KG1 (cell line): ENCODE data around the gene CAMK2G.
A peak's percentile ranks its signal among the peaks of the same experiment; 100 is the strongest.

Source experiments
- DNase-seq: peaks from one replicate; lab custom pipeline; 2025; lab: John Stamatoyannopoulos, UW

Gene CAMK2G

DNA sequence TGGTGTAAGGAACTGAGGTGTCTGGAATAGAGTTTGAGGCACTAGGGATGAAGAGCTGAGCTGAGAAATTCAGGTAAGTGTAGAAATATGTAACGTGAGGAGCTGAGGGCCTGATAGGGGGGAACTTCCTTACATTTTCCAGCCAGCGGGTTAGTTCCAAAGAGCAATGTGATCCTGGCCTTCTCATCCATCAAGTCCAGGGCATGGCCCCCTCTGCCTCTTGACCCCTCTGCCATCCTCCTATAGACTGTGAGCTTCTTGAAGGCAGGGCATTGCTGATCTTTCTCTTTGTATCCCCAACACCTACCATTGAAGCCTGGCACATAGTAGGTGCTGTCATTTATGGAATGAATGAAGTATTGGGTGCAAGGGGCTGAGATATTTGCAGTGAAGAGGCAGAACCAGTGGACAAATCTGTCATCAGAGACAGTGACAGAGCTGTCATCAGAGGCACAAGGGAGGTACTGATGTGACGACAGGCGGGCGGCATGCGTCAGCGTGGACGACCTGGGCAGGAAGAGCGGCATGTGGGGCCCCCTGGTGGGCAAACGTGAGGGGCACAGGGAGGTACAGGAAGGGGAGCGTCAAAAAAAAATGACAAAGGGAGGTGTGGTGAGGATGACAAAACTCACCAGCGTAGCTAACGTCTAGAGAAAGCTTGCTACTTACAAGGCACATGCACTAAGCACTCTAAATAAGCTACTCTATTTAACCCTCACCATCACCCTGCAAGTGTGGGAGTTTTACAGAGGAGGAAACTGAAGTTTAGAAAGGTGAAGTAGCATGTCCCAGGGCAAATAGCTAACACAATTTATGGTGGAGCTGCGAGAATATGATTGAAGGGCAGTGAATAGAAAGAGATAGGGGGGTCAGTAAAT lies 5.2 kb upstream of the CAMK2G start:
- DNase-seq: peak; percentile 83

DNA sequence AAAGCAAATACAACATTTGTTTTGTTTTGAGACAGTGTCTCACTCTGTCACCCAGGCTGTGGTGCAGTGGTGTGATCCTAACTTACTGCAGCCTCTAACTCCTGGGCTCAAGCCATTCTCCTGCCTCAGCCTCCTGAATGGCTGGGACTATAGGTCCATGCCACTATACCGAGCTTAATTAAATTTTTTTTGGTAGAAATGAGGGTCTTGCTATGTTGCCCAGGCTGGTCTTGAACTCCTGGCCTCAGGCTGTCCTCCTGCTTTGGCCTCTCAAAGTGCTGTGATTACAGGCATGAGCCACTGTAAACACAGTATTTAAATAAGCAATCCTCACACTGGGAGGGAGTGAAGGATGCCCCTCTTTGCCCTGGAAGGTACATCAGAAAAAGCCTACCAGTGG lies 4.0 kb upstream of the CAMK2G start:
- DNase-seq: no peak

DNA sequence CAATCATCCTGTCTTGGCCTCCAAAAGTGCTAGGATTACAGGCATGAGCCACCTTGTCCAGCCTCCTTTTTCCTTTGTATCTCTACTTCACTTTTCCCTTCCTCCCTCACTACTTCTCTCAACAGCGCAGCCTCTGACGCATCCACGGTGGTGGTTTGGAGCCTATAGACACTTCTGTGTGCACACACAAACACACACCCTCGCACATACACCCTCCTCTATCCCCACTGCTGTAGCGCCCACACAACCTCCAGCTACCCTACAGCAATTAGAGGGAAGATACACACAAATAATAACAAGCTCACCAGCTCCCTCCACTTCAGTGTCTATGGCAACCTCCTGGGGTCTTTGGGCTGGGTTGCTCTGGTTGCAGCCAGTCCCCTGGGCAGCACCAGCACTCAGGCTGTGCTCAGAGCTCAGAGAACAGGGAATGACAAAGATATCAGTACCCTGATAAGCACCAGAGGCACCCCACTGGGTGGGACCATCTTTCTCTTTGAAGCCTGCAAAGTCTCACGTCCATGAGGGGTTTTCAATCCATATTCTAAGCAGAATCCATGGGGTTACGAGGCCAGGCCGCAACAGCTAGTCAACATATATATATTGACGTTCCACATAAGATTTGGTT lies 3.3 kb upstream of the CAMK2G start:
- DNase-seq: no peak

DNA sequence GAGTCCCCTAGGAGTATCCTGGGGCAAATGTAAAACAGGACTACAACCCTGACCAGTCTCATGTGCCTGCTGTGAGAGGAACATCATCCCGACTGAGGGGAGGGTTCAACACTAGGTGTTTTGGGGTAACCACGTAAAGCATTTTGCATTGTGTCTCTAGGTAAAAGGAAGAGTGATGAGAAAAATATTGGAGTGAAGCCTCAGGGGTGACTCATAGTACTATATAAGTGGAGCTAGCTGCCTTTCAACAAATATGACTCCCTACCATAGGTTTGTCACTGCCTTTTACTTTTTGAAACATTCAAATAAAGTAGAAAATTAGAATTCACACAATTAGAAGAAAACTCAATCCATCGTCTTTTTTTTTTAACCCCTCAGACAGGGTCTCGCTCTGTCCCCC lies 2.6 kb upstream of the CAMK2G start:
- DNase-seq: no peak

DNA sequence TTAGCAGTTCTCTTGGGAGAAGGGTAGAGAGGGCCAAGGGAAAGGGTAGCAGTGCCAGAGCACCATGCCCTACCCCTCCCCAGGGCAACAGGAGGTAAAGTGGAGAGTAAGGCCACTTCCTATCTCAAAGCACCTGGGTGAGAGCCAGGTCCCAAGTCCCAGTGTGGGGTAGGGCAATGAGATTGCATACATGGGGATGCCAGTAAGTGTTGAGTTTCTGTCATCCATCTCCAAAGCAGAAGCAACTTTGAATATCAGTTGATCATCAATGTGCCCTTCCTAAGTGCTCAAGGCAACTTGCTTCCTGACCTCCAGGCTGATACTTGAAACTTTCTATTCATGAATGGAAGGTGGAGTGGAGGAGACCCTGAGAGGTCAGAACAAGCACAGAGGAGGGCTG lies 2.2 kb upstream of the CAMK2G start:
- DNase-seq: no peak

DNA sequence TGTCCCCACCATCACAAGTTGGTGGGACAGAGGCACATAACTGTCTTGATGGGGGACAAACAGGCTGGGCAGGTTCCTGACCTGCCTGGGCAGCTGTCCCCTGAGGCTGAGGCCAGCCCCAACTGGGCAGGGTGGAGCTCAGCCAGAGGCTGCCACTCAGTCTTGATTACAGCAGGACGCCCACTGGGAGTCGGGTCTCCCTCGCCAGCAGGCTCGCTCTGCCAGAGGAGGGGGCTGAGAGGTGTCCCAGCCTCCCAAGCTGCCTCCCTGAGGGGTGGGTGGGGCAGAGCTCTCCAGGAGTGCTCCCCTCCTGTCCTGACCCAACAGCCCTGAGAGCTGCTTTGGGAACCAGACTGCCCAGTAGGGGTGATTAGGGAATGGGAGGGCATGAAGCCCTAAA lies 1.8 kb upstream of the CAMK2G start:
- no peak for DNase-seq

DNA sequence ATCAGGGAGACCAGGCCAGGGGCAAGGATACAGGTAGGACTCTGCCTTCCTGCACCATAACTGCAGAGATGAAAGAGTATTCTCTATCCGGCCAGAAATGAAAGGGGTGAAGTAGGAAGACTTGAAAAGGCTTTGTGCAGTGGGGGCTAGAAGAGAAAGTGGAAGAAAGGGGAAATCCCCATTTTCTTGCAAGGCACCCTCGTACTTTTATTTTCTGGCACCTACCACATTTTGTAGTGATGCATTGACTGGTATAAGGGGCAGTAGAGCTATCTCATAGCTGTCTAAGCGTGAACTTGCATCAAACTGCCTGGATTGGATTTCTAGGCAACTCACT lies 752 bp upstream of the CAMK2G start:
- DNase-seq: no peak

DNA sequence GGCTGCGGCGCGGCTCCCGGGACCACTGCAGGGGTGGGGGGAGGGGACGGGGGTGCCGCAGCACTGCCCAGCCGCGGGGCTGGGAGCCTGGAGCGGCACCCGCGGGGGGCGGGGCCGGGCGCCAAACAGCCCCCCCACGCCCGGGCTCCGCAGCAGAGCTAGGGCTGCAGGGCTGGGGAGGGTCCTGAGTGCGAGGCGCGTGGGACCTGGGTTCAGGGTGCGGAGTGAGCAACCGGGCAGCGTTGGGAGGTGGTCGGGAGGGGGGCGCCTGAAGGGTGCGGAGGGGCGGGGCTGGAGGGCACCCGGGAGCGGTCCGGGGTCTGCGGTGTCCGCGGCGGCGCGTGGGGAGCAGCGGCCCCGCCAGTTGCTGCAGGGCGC lies 528 bp downstream of the CAMK2G start:
- no peak for DNase-seq

DNA sequence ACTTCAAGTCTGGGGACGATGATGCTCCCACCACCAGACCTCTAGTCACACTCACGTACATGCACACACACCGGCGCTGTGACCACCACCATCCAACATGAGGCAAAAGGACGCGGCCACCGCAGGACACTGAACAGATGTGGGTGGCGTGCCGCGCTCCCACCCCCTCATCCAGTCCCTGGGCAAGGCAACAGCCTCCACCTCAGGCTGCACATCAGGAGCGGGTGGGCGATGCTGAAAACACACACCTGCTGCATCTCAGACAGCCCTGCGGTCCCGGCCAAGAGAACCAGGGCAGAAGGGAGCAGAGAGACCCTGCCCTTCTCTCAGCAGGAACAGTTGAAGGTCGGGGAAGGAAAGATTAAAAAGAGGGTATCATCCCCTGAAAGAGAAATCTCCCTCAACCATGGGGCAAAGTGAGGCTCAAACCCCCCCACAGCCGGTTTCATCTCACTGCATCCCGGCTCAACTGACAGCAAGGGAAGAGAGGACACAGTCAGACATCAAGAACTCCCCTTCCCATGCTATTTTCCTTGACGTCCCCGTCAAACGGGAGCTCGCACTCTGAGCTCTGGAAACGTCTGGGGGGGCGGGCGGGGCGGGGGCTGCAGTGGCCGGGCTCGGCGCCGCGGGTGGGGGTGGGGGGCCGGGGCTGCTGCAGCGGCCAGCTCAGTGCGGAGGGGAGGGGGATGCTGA lies 1.1 kb downstream of the CAMK2G start:
- no peak for DNase-seq

DNA sequence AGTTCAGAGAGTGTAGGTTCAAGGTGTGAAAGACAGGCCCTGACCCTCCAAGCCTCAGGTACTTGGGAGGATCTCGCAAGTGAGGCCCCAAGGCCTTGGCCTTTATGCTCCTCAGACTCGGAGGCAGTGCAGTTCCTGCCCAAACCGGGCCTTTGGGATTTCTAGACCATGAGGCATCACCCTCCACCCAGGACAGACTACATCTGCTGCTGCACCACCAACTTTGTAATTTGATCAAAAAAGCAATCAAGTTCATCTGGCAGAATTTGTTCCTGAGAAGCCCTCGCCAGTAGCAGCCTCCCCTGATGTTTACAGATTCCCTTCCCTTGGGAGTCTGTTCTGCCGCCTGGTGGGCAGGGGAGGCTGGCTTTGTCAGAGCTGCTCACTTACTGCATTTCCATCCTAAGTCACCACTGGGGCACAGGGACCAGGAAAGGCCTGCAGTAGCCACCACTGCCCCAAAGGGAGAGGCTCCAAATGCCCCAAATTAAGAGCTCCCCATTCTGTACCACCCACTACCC lies 2.1 kb downstream of the CAMK2G start:
- DNase-seq: no peak

DNA sequence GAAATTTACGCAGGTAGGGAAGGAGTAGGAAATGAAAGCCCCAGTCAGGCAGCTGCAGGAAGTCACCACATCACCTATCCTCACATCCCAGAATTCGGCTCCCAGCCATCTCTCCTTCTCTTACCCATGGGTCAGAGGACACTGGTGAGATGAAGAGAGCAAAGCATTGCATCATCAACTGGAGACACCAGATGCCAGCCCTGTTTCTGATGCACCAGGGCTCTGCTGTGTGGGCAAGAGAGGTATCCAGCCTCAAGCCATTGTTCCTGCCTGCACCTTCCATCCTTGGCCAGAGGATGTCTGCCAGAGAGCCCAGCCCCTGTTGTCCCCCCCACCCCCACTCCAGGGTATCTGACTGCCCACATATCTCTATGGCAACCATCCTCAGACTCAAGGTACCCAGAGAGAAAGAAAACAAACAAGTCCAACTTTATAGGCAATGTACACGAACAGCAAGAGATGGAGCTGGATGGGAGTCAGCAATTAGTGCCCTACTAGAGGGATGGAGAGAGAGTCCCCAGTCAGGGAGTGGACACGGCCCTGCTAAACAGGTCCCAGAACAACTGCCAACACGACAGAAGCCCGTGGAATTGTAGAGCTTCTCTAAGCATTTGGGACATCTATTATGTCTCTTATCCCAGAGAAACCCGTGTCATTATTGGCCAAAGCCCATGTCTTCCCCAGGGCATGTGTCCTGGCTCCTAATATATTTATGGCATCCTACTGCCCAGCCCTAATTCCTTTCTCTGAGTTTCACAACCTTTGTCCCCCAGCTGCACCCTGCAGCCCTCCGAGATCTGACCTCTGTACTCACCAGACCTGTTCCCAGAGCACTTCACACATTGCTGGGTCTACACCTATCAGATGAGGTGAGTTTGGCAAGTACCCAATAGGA lies 2.8 kb downstream of the CAMK2G start:
- no peak for DNase-seq

DNA sequence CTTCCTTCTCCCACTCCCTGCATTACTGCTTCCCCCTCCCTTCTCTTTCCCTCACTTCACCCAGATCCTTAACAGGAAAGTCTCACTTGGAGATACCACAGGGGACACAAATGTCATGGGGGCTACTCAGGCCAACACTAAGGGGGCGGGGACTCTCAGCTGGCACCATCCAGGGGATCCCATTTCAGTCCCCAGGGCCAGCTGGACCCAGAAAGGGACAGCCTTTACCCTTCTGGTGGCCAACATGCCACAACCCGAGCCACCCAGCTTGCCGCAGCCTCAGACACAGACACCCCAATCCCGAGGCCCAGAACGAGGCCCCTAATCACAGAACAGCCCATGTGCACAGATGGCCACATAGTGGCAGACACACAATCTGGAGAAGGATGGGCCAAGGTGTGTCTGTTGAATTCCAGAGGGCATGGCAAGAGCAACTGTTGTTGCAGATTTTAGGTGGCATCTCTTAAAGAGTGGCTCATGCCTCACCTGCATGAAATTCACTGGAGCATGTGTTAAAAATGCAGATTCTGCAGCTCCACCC lies 5.6 kb downstream of the CAMK2G start:
- no peak for DNase-seq

DNA sequence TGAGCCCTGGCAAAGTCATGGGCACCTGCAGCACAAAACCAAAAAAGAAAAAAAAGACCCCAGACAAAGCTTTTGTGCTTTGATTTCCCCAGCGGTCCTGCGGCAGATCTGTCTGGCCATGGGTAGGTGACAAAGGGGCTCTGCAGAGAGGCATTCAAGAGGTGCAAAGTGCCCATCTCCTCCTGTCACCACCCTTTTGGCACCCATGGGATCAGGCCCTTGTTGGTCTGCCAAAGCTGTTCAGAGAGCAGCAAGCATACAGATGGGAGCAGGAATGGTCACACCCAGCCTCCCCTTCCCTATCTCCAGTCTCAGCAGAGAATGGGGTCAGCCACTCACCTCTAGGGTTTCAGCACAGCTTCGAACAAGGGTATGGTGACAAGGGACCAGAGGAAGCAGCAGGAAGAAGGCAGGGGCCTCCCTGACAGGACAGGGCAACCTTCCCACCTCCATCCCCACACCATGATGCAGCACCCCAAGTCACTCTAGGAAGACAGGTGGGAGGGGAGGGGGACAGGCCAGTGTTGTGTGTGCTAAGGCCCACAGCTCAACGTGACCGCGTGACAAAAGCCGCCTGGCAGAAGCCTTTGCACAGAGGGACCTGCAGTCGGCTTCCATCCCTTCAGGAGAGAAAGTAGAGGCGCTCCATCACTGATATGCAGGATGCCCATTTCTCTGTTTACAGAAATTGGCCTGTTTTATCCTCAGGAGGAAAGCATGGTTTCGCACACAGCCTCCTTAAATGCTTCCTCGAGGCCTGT lies 6.3 kb downstream of the CAMK2G start:
- DNase-seq: no peak

DNA sequence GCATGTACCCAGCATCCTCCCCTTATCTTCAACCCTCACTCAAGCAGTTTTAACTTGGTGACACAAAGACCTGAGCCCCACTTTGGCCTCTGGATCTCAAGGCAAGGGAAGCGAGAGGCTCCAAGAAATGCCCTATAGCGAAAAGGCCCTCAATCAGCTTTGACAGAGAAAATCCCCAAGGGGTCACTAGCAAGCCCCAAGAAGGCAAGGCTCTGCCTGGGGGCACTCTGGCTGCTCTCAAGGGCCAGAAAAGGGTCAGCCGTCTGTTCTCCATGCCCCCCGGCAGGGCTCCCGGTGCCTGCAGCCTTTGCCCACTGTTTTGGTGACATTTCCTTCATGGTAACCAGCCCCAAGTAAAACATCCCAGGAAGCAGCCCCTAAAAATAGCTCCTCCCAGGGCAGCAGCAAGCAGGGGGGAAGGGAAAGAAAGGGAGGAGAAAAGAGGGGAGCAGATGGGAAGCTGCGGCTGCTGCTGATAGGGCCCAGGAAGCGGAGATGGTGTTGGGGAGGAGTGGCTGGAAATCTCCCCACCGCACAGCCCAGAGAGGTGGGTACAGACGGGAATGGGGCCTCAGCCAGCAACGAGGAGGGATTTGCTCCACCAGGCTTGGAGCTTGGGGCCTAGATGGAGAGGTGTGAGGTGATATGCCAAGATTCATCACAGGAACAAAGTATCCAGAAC lies 7.1 kb downstream of the CAMK2G start:
- no peak for DNase-seq

DNA sequence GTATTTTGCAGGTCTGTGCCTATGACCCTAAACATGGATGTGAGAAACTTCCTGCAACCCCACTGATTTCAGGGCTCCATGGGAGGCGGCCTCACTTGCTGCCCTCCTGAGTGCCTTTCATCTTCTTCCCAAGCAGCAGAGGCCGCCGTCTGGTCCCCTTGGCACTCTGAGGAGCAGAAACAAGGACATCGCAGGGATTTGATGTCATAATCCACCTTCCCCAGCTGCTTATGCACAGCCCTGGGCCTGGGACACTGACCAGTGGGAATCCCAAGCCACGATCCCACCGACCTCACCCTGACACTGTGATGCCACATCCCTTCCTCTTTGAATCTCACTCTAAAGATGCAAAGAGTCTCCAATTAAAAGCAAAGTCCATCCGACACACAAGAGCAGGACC lies 7.7 kb downstream of the CAMK2G start:
- DNase-seq: no peak

DNA sequence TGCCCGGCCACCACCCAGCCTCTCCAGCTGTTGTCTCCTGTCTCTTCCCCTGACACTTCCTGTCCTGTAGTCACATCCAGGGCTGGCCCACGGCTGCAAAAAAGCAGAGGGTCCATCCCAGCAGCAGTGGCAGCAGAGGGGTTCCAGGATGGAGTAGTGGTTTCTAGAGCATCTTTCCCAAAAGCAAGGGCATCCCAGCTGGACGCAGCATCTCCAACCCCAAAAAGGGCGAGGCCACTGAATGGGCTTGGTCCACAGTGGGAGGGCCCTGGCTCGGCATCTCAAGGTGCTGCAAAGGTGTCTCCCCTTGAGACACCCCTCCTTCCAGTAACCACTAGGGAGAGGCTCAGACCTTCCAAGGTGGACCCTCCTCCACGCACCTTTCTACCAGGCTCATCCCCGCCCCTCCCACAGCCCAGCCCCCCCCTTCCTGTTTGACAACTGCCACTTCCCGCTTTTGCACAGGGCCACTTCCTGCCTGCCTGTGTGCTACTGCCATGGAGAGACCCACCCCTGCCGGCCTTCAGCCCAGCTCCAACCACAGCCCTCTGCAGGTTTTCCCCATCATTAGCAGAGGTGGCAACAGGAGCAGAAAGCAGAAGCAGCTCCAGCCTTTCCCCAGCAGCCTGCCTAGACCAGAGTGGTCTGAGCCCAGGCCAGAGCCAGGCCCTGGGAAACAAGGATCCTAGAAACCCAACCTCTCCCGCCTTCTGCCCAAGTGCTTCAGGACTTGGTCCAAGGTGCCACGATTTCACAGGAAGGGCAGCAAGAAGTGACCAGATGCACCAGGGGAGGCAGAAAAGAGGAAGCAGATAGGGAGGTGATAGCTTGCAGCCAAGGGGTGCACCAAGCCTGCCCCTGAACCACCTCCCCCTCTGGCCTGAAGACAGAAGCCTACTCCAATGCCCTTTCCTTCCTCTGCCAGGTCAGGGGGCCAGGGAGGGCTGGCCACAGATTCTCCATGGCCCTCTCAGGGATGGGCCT lies 8.6 kb downstream of the CAMK2G start:
- DNase-seq: peak; percentile 89

DNA sequence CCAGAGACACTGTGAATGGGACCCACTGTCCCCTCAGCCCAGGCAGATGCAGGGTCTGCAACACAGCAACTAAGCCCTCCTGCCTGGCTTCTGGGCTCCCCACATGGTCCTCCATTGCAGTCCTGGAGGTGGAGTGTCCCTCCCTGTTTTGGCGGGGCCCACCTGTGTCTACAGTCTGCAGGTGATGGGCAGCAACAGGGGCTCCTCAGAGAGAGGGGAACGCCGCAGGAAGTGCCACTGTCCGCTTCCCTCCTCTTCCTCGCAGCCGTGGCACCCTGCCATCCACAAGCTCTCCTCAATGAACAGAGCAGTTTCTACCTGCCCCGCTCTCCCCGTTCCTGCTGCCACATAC lies 9.3 kb downstream of the CAMK2G start:
- DNase-seq: no peak

DNA sequence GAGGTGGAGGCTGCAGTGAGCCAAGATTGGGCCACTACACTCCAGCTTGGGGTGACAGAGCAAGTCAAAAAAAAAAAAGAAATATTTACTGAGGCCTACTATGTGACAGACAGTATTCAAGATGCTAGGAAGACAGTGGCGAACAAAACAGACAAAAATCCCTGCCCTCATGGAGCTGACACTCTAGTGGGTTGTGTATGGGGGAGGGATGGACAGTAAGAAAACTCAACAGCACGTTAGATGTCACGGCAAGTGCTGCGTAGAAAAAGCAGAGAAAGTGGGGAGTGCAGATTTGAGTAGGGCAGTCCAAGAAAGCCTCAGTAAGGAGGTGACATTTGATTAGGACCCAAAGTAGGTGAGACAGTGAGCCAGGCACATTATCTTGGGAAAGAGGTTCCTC lies 10.1 kb downstream of the CAMK2G start:
- DNase-seq: no peak
